ENCODE measurements around the gene TLE5.
"Not testable (repeated sequence)": the region's sequence is repeated elsewhere in the genome, so short reads cannot be mapped to it uniquely, and the experiment has no call there.

Gene TLE5

GRCh38 chr19:3096267-3096901 lies 34.1 kb upstream of the TLE5 start:
- no peak for DNase-seq

- DNase-seq: peak; percentile 61
Measured at GRCh38 chr19:3095441-3096191, 33.3 kb upstream of the TLE5 start.

- peak; percentile 18 for DNase-seq
Measured at GRCh38 chr19:3094601-3095440, 32.5 kb upstream of the TLE5 start.

- not testable (repeated sequence) for DNase-seq
Measured at GRCh38 chr19:3089299-3089855, 27.1 kb upstream of the TLE5 start.

GRCh38 chr19:3087769-3088168 lies 25.5 kb upstream of the TLE5 start:
- no peak for DNase-seq

- no peak for DNase-seq
Measured at GRCh38 chr19:3084943-3085342, 22.6 kb upstream of the TLE5 start.

- DNase-seq: no peak
Measured at GRCh38 chr19:3083964-3084363, 21.7 kb upstream of the TLE5 start.

GRCh38 chr19:3082331-3082730 lies 20.0 kb upstream of the TLE5 start:
- DNase-seq: no peak

GRCh38 chr19:3080286-3080685 lies 18.0 kb upstream of the TLE5 start:
- no peak for DNase-seq

- DNase-seq: no peak
Measured at GRCh38 chr19:3079578-3079977, 17.3 kb upstream of the TLE5 start.

- peak; percentile 80 for DNase-seq
Measured at GRCh38 chr19:3075605-3076431, 13.5 kb upstream of the TLE5 start.

- no peak for DNase-seq
Measured at GRCh38 chr19:3073931-3074595, 11.8 kb upstream of the TLE5 start.

- DNase-seq: no peak
Measured at GRCh38 chr19:3073159-3073563, 10.9 kb upstream of the TLE5 start.

GRCh38 chr19:3071768-3072167 lies 9.5 kb upstream of the TLE5 start:
- no peak for DNase-seq

- DNase-seq: no peak
Measured at GRCh38 chr19:3068071-3068470, 5.8 kb upstream of the TLE5 start.

GRCh38 chr19:3067563-3067962 lies 5.3 kb upstream of the TLE5 start:
- no peak for DNase-seq

- no peak for DNase-seq
Measured at GRCh38 chr19:3066482-3067049, 4.3 kb upstream of the TLE5 start.

GRCh38 chr19:3065675-3066357 lies 3.5 kb upstream of the TLE5 start:
- DNase-seq: no peak

GRCh38 chr19:3064011-3064330 lies 1.7 kb upstream of the TLE5 start:
- no peak for DNase-seq

- DNase-seq: peak; percentile 50
Measured at GRCh38 chr19:3061182-3062161, 823 bp downstream of the TLE5 start.
